ENCODE results near the gene PPARGC1A.
A peak's percentile ranks its signal among the peaks of the same experiment; 100 is the strongest.

The PPARGC1A gene

DNA sequence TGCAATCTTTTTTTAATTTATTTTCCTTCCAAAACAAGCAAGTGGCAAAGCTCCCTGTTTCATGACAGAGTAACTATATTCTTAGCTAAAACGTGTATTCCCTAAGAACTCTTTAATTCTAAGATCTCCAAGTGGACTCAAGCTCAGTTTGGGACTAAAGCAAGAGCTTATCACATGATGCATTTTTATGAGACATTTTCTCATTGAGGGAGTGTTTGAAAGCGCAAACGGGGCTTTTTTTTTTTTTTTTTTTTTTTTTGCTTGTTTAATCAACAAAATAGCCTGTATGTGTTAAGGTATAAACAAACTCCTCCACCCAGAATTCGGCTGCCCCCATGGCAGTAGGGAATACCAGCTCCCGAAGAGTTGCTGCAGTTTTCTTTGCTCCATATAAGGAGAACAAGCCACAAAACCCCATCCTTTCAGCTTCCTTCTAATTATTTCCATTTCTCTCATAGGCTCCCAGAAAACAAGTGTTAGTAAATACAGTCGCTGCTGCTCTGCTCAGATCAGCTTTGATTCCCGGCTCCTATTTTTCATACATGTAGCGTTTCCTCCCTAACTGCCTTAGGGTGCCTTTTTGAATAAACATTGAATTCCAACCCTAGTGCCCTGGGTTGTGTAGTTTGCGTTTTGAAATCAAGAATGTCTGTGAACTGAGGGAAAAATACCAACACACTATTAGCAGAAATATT lies 669 bp upstream of the PPARGC1A start:
- TF ChIP-seq CTCF (conservative IDR thresholded peaks at IDR 0.05; ENCODE audit: control insufficient read depth, insufficient read depth, low read depth, low read length) = no peak
- DNase-seq (ENCODE audit: low read depth) = no peak

DNA sequence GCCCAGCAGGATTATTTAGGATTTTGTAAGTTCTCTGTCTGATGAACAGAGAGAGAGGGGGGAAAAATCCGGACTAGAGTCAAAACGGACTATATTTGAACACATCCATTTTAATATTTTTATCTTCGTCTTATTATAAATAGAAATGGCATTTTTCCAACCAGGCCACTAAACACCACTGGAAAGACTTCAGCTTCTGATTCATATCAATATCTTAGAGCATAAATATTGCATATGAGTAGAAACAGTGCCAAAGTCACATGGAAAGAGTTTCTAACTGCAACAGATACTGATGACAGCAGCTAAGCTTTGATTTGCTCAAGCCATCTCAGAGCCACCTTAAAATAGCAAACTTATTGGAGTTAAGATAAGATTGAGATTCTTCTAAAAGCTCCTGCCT lies 456 bp downstream of the PPARGC1A start:
- no peak for DNase-seq (ENCODE audit: low read depth)
- TF ChIP-seq CTCF (conservative IDR thresholded peaks at IDR 0.05; ENCODE audit: control insufficient read depth, insufficient read depth, low read depth, low read length) = no peak
- peak overlapping the region; percentile 51 for H3K4me3 ChIP-seq (ENCODE audit: control insufficient read depth, low read depth, low read length)

More for the DNA sequence above, 669 bp upstream of the PPARGC1A start:
- no peak overlapping the region for H3K4me3 ChIP-seq (ENCODE audit: control insufficient read depth, low read depth, low read length)

GRCh38 chr4:23888421-23889319 lies 1.2 kb downstream of the PPARGC1A start:
- TF ChIP-seq CTCF (conservative IDR thresholded peaks at IDR 0.05; ENCODE audit: control insufficient read depth, insufficient read depth, low read depth, low read length) = no peak
- peak overlapping the region; percentile 51 for H3K4me3 ChIP-seq (ENCODE audit: control insufficient read depth, low read depth, low read length)

GRCh38 chr4:23887989-23888388 lies 1.9 kb downstream of the PPARGC1A start:
- no peak for TF ChIP-seq CTCF (conservative IDR thresholded peaks at IDR 0.05; ENCODE audit: control insufficient read depth, insufficient read depth, low read depth, low read length)
- no peak overlapping the region for H3K4me3 ChIP-seq (ENCODE audit: control insufficient read depth, low read depth, low read length)
- DNase-seq (ENCODE audit: low read depth) = no peak

More at GRCh38 chr4:23888421-23889319, 1.2 kb downstream of the PPARGC1A start:
- peak; percentile 59 for DNase-seq (ENCODE audit: low read depth)

- TF ChIP-seq CTCF (conservative IDR thresholded peaks at IDR 0.05; ENCODE audit: control insufficient read depth, insufficient read depth, low read depth, low read length) = no peak
- no peak overlapping the region for H3K4me3 ChIP-seq (ENCODE audit: control insufficient read depth, low read depth, low read length)
- no peak for DNase-seq (ENCODE audit: low read depth)
Observed at GRCh38 chr4:23887173-23887572, 2.7 kb downstream of the PPARGC1A start.

DNA sequence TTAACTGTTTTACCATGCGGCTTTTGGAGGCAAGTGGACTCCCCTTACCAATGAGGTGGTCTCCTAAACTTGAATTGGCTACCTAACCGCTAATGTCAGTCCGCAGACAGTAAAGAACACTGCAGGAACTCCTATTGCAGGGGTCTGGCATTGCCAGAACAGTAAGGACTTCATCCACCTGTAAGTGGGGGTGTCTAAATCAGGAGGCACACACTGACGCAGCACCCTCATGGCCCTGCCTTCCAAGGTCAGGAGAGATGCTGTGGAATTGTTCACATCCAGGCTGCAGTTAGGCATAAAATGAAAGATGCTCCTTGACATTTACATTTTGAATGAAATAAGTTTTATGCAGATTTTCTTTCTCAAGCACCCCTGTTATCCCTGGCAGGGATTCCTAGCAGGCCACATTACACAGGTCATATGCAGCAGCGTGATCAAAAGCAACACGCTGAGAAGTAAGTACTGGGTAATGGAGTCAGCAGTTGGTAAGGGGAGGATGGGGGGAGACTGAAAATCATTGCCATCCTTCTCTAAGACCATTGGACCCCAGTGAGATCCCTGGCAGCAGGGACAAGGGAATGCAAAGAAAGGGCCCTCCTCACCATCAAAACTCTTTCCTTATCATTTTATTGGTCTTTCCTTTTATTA lies 3.8 kb downstream of the PPARGC1A start:
- H3K4me3 ChIP-seq (ENCODE audit: control insufficient read depth, low read depth, low read length) = no peak overlapping the region
- DNase-seq (ENCODE audit: low read depth) = no peak
- TF ChIP-seq CTCF (conservative IDR thresholded peaks at IDR 0.05; ENCODE audit: control insufficient read depth, insufficient read depth, low read depth, low read length) = no peak
